Mesendoderm (in vitro differentiated cells): ENCODE measurements around the gene RNASE4.

Source experiments
- DNase-seq: peaks from one replicate; pipeline ENCODE4 v3.0.0; 2013
- H2AK5ac ChIP-seq: 2 replicates; pipeline ENCODE4 v1.6.1; 2013; ENCODE audit warnings: low read length, inconsistent platforms
- H2BK120ac ChIP-seq: 2 replicates; pipeline ENCODE4 v1.6.1; 2013; ENCODE audit warnings: low read depth, mild to moderate bottlenecking, low read length, moderate library complexity, mixed read lengths
- H2BK15ac ChIP-seq: replicated peaks from 2 replicates; pipeline ENCODE4 v1.6.1; 2013; ENCODE audit warnings: low read depth, mild to moderate bottlenecking, moderate library complexity
- H2BK5ac ChIP-seq: 2 replicates; pipeline ENCODE4 v1.6.1; 2013; ENCODE audit warnings: low read length, inconsistent platforms
- H3K18ac ChIP-seq: 2 replicates; pipeline ENCODE4 v1.6.1; 2013; ENCODE audit warnings: mild to moderate bottlenecking, low read length, mixed read lengths
- H3K23ac ChIP-seq: one replicate; pipeline ENCODE4 v1.6.1; 2013; ENCODE audit warnings: low read length
- H3K27ac ChIP-seq: 2 replicates; pipeline ENCODE4 v1.5.1; 2013; ENCODE audit warnings: low read depth, mild to moderate bottlenecking, inconsistent platforms, low read length, moderate library complexity
- H3K27me3 ChIP-seq: 2 replicates; pipeline ENCODE4 v1.6.1; 2013; ENCODE audit warnings: low read length, control low read depth, mild to moderate bottlenecking, inconsistent platforms; ENCODE audit not compliant: insufficient read depth, poor library complexity
- H3K36me3 ChIP-seq: 2 replicates; pipeline ENCODE4 v1.6.1; 2013; ENCODE audit warnings: low read length, inconsistent platforms; ENCODE audit not compliant: control insufficient read depth, insufficient read depth
- H3K4ac ChIP-seq: one replicate; pipeline ENCODE4 v1.6.1; 2013; ENCODE audit warnings: low read depth, mild to moderate bottlenecking, low read length, moderate library complexity
- H3K4me1 ChIP-seq: 2 replicates; pipeline ENCODE4 v1.6.1; 2013; ENCODE audit warnings: low read depth, low read length, inconsistent platforms; ENCODE audit not compliant: control insufficient read depth
- H3K4me2 ChIP-seq: 2 replicates; pipeline ENCODE4 v1.6.1; 2013; ENCODE audit warnings: low read length
- H3K4me3 ChIP-seq: 2 replicates; pipeline ENCODE4 v1.5.1; 2013; ENCODE audit warnings: mild to moderate bottlenecking, low read length
- H3K56ac ChIP-seq: one replicate; pipeline ENCODE4 v1.6.1; 2013; ENCODE audit warnings: low read length
- H3K79me1 ChIP-seq: 2 replicates; pipeline ENCODE4 v1.6.1; 2013; ENCODE audit warnings: low read length, inconsistent platforms
- H3K79me2 ChIP-seq: 2 replicates; pipeline ENCODE4 v1.6.1; 2013; ENCODE audit warnings: mild to moderate bottlenecking, low read length; ENCODE audit not compliant: control insufficient read depth, insufficient read depth
- H3K9ac ChIP-seq: 2 replicates; pipeline ENCODE4 v1.6.1; 2013; ENCODE audit warnings: low read length, inconsistent platforms
- H4K5ac ChIP-seq: one replicate; pipeline ENCODE4 v1.6.1; 2013; ENCODE audit warnings: low read length
- H4K8ac ChIP-seq: one replicate; pipeline ENCODE4 v1.6.1; 2013; ENCODE audit warnings: low read depth, mild to moderate bottlenecking, control low read depth, low read length, moderate library complexity
- WGBS: extraction: QIAGEN DNeasy Blood & Tissue Kit; methylation state at CpG from one replicate; pipeline ENCODE4 v1.1.7; 2013; ENCODE audit warnings: low lambda C conversion rate, missing lambda C conversion rate; ENCODE audit not compliant: insufficient coverage; ENCODE audit errors: extremely low coverage; 5-methylcytosine and 5-hydroxymethylcytosine counted together

RNASE4 gene

GRCh38 chr14:20679907-20680306, 4.5 kb upstream of the RNASE4 start:
- no peak overlapping the region for H2BK15ac ChIP-seq
- WGBS = no CpG with 5 or more reads among the region's 1 CpG

GRCh38 chr14:20680363-20680762, 4.0 kb upstream of the RNASE4 start:
- Histone ChIP-seq H3K36me3 (no peaks in the 10 kb centered on the region), H3K56ac (no peak overlapping the region), H3K4ac (no peak overlapping the region), H3K23ac (no peak overlapping the region), H3K9ac (no peak overlapping the region), H2BK15ac (no peak overlapping the region), H4K5ac (no peak overlapping the region), H3K79me1 (no peaks in the 10 kb centered on the region), H3K27ac (no peak overlapping the region), H3K4me2 (no peak overlapping the region), H3K18ac (no peak overlapping the region), H3K4me1 (peaks cover 4% of the 10 kb centered on the region), H3K27me3 (no peaks in the 10 kb centered on the region), H4K8ac (no peak overlapping the region), H2BK5ac (no peak overlapping the region), H2AK5ac (no peak overlapping the region), H3K79me2 (no peaks in the 10 kb centered on the region), H2BK120ac (no peak overlapping the region), H3K4me3 (no peak overlapping the region)
- no peak for DNase-seq
- WGBS = no CpG with 5 or more reads among the region's 8 CpGs

More at GRCh38 chr14:20679907-20680306, 4.5 kb upstream of the RNASE4 start:
- H2BK120ac ChIP-seq = no peak overlapping the region
- H3K4me1 ChIP-seq = peaks cover 4% of the 10 kb centered on the region
- H3K27ac ChIP-seq = no peak overlapping the region
- no peak overlapping the region for H3K18ac ChIP-seq
- no peak overlapping the region for H3K9ac ChIP-seq
- no peak overlapping the region for H3K4me2 ChIP-seq
- peak; percentile 47 for DNase-seq
- H3K23ac ChIP-seq = no peak overlapping the region
- H4K8ac ChIP-seq = no peak overlapping the region
- H3K56ac ChIP-seq = no peak overlapping the region
- no peaks in the 10 kb centered on the region for H3K36me3 ChIP-seq
- no peaks in the 10 kb centered on the region for H3K27me3 ChIP-seq
- H3K79me1 ChIP-seq = no peaks in the 10 kb centered on the region
- H2AK5ac ChIP-seq = no peak overlapping the region
- H4K5ac ChIP-seq = no peak overlapping the region
- H2BK5ac ChIP-seq = no peak overlapping the region
- H3K79me2 ChIP-seq = no peaks in the 10 kb centered on the region
- H3K4me3 ChIP-seq = no peak overlapping the region
- no peak overlapping the region for H3K4ac ChIP-seq

GRCh38 chr14:20680843-20681347, 3.5 kb upstream of the RNASE4 start:
- Histone ChIP-seq H4K5ac (no peak overlapping the region), H3K4me1 (peaks cover 4% of the 10 kb centered on the region), H3K79me1 (no peaks in the 10 kb centered on the region), H3K4me2 (peak overlapping the region; percentile 47), H3K23ac (no peak overlapping the region), H3K27ac (no peak overlapping the region), H3K27me3 (no peaks in the 10 kb centered on the region), H2BK15ac (no peak overlapping the region), H2BK5ac (no peak overlapping the region), H3K18ac (no peak overlapping the region), H4K8ac (no peak overlapping the region), H2AK5ac (no peak overlapping the region), H3K4ac (no peak overlapping the region), H3K4me3 (no peak overlapping the region), H3K56ac (peak overlapping the region; percentile 85), H3K9ac (peak overlapping the region; percentile 0), H2BK120ac (no peak overlapping the region), H3K79me2 (no peaks in the 10 kb centered on the region), H3K36me3 (no peaks in the 10 kb centered on the region)
- WGBS = no CpG with 5 or more reads among the region's 7 CpGs
- no peak for DNase-seq

GRCh38 chr14:20681348-20682126, 2.8 kb upstream of the RNASE4 start:
- Histone ChIP-seq H3K23ac (no peak overlapping the region), H3K9ac (peak overlapping the region; percentile 91), H3K18ac (peak overlapping the region; percentile 85), H2BK15ac (no peak overlapping the region), H3K79me2 (no peaks in the 10 kb centered on the region), H4K5ac (no peak overlapping the region), H3K27ac (peak overlapping the region; percentile 76), H3K4ac (peak overlapping the region; percentile 78), H2AK5ac (no peak overlapping the region), H2BK5ac (no peak overlapping the region), H4K8ac (no peak overlapping the region), H3K4me1 (peaks cover 4% of the 10 kb centered on the region), H2BK120ac (no peak overlapping the region), H3K79me1 (no peaks in the 10 kb centered on the region), H3K4me3 (peak overlapping the region; percentile 68), H3K4me2 (peak overlapping the region; percentile 84), H3K56ac (peak overlapping the region; percentile 96), H3K36me3 (no peaks in the 10 kb centered on the region), H3K27me3 (no peaks in the 10 kb centered on the region)
- peak; percentile 95 for DNase-seq
- WGBS = no CpG with 5 or more reads among the region's 25 CpGs

GRCh38 chr14:20682127-20682434, 2.3 kb upstream of the RNASE4 start:
- peak overlapping the region; percentile 76 for H3K27ac ChIP-seq
- H4K8ac ChIP-seq = no peak overlapping the region

More at GRCh38 chr14:20682127-20682434, 2.3 kb upstream of the RNASE4 start:
- Histone ChIP-seq H3K36me3 (no peaks in the 10 kb centered on the region), H3K18ac (peak overlapping the region; percentile 85), H3K56ac (peak overlapping the region; percentile 96), H3K9ac (peak overlapping the region; percentile 91), H3K27me3 (no peaks in the 10 kb centered on the region), H3K23ac (no peak overlapping the region), H3K79me2 (no peaks in the 10 kb centered on the region), H3K4ac (peak overlapping the region; percentile 78), H2BK5ac (no peak overlapping the region), H4K5ac (no peak overlapping the region), H2AK5ac (no peak overlapping the region), H2BK15ac (no peak overlapping the region), H3K4me1 (peaks cover 4% of the 10 kb centered on the region), H2BK120ac (no peak overlapping the region), H3K4me3 (peak overlapping the region; percentile 68), H3K79me1 (no peaks in the 10 kb centered on the region), H3K4me2 (peak overlapping the region; percentile 84)
- WGBS = no CpG with 5 or more reads among the region's 11 CpGs
- no peak for DNase-seq
